H9 (cell line): ENCODE data around the gene SATB1. TPM values are rescaled to one million over a fixed set of nuclear protein-coding genes. Genes with fewer than 3 reads are reported as not detected.

ENCODE experiments used
- DNase-seq: peaks from one replicate; pipeline ENCODE4 v3.0.0-alpha.2; 2017
- H2AFZ ChIP-seq: one replicate; pipeline ENCODE4 v1.6.1; 2013; ENCODE audit warnings: mild to moderate bottlenecking, low read length, control low read depth, moderate library complexity
- H2AK5ac ChIP-seq: 2 replicates; pipeline ENCODE4 v1.6.1; 2013; ENCODE audit warnings: low read length, control low read depth, mixed read lengths; ENCODE audit not compliant: insufficient read length
- H2BK120ac ChIP-seq: one replicate; pipeline ENCODE4 v1.6.1; 2013; ENCODE audit warnings: low read depth, mild to moderate bottlenecking, low read length, control low read depth, inconsistent platforms; ENCODE audit not compliant: poor library complexity, severe bottlenecking
- H2BK12ac ChIP-seq: 2 replicates; pipeline ENCODE4 v1.6.1; 2013; ENCODE audit warnings: low read length, control low read depth, mixed read lengths, low read depth; ENCODE audit not compliant: insufficient read length
- H2BK15ac ChIP-seq: 2 replicates; pipeline ENCODE4 v1.6.1; 2013; ENCODE audit warnings: low read depth, low read length, control low read depth
- H2BK20ac ChIP-seq: one replicate; pipeline ENCODE4 v1.6.1; 2013; ENCODE audit warnings: low read depth, mild to moderate bottlenecking, low read length, control low read depth, inconsistent platforms; ENCODE audit not compliant: poor library complexity, severe bottlenecking
- H2BK5ac ChIP-seq: 2 replicates; pipeline ENCODE4 v1.6.1; 2013; ENCODE audit warnings: low read length, control low read depth, mixed read lengths; ENCODE audit not compliant: insufficient read length
- H3K14ac ChIP-seq: 2 replicates; pipeline ENCODE4 v1.6.1; 2013; ENCODE audit warnings: low read length, control low read depth; ENCODE audit not compliant: insufficient read depth
- H3K18ac ChIP-seq: 2 replicates; pipeline ENCODE4 v1.6.1; 2013; ENCODE audit warnings: low read depth, mild to moderate bottlenecking, mixed read lengths, low read length, control low read depth; ENCODE audit not compliant: insufficient read length
- H3K23ac ChIP-seq: 2 replicates; pipeline ENCODE4 v1.6.1; 2013; ENCODE audit warnings: low read length, control low read depth, mixed read lengths, low read depth; ENCODE audit not compliant: insufficient read length
- H3K23me2 ChIP-seq: 2 replicates; pipeline ENCODE4 v1.6.1; 2013; ENCODE audit warnings: low read depth, mild to moderate bottlenecking, mixed read lengths, low read length, control low read depth; ENCODE audit not compliant: insufficient read length, poor library complexity, severe bottlenecking
- H3K27ac ChIP-seq: 2 replicates; pipeline ENCODE4 v1.5.1; 2013; ENCODE audit warnings: low read length, control low read depth, mixed read lengths, low read depth; ENCODE audit not compliant: insufficient read length
- H3K27me3 ChIP-seq: 2 replicates; pipeline ENCODE4 v1.6.1; 2013; ENCODE audit warnings: low read length, control low read depth, inconsistent platforms; ENCODE audit not compliant: insufficient read depth
- H3K4ac ChIP-seq: 2 replicates; pipeline ENCODE4 v1.6.1; 2013; ENCODE audit warnings: low read depth, mild to moderate bottlenecking, control low read depth, inconsistent platforms, low read length, moderate library complexity
- H3K4me1 ChIP-seq: 2 replicates; pipeline ENCODE4 v1.6.1; 2013; ENCODE audit warnings: low read length, control low read depth, inconsistent platforms; ENCODE audit not compliant: insufficient read depth
- H3K4me2 ChIP-seq: 2 replicates; pipeline ENCODE4 v1.6.1; 2013; ENCODE audit warnings: low read length, control low read depth, mixed read lengths; ENCODE audit not compliant: insufficient read length, insufficient read depth
- H3K56ac ChIP-seq: 2 replicates; pipeline ENCODE4 v1.6.1; 2013; ENCODE audit warnings: low read depth, mild to moderate bottlenecking, mixed read lengths, low read length, control low read depth; ENCODE audit not compliant: insufficient read length
- H3K79me1 ChIP-seq: 2 replicates; pipeline ENCODE4 v1.6.1; 2013; ENCODE audit warnings: low read depth, mild to moderate bottlenecking, moderate library complexity, low read length, control low read depth, inconsistent platforms; ENCODE audit not compliant: insufficient read depth, poor library complexity, severe bottlenecking
- H3K79me2 ChIP-seq: 2 replicates; pipeline ENCODE4 v1.6.1; 2013; ENCODE audit warnings: low read length, control low read depth, inconsistent platforms; ENCODE audit not compliant: insufficient read depth
- H3K9ac ChIP-seq: 2 replicates; pipeline ENCODE4 v1.6.1; 2013; ENCODE audit warnings: low read length, control low read depth, mixed read lengths; ENCODE audit not compliant: insufficient read length; ENCODE audit errors: extremely low read depth
- H3K9me3 ChIP-seq: one replicate; pipeline ENCODE4 v1.6.1; 2013; ENCODE audit warnings: low read depth, low read length, inconsistent platforms; ENCODE audit not compliant: control insufficient read depth
- H3T11ph ChIP-seq: one replicate; pipeline ENCODE4 v1.6.1; 2013; ENCODE audit warnings: mild to moderate bottlenecking, low read length, control low read depth, inconsistent platforms
- H4K20me1 ChIP-seq: one replicate; pipeline ENCODE4 v1.6.1; 2013; ENCODE audit not compliant: control insufficient read depth, insufficient read length, insufficient read depth
- H4K5ac ChIP-seq: 2 replicates; pipeline ENCODE4 v1.6.1; 2013; ENCODE audit warnings: low read depth, mild to moderate bottlenecking, mixed read lengths, low read length, control low read depth; ENCODE audit not compliant: insufficient read length
- H4K8ac ChIP-seq: replicated peaks from 2 replicates; pipeline ENCODE4 v1.6.1; 2013; ENCODE audit warnings: low read length, control low read depth, mixed read lengths, low read depth; ENCODE audit not compliant: insufficient read length
- H4K91ac ChIP-seq: 2 replicates; pipeline ENCODE4 v1.6.1; 2013; ENCODE audit warnings: low read depth, mild to moderate bottlenecking, moderate library complexity, mixed read lengths, low read length, control low read depth; ENCODE audit not compliant: insufficient read length
- H3K27ac Mint-ChIP-seq, 3 experiments: 2 replicates in 2 of 3; 3 replicates in 1 of 3; pipeline ENCODE4 v1.8.0; 2020 to 2021; ENCODE audit warnings: mixed read lengths in 3 of 3, mild to moderate bottlenecking in 1 of 3, moderate library complexity in 1 of 3
- H3K27me3 Mint-ChIP-seq: 2 replicates; pipeline ENCODE4 v1.8.0; 2021; ENCODE audit warnings: low read depth, mild to moderate bottlenecking, moderate library complexity, mixed read lengths
- H3K36me3 Mint-ChIP-seq, 3 experiments: 2 replicates in 2 of 3; 3 replicates in 1 of 3; pipeline ENCODE4 v1.8.0; 2020 to 2021; ENCODE audit warnings: low read depth in 3 of 3, mixed read lengths in 3 of 3; ENCODE audit not compliant: insufficient read depth in 1 of 3
- H3K4me1 Mint-ChIP-seq, 2 experiments: 2 replicates each; pipeline ENCODE4 v1.8.0; 2020; ENCODE audit warnings: mixed read lengths in 2 of 2
- H3K4me3 Mint-ChIP-seq, 2 experiments: 2 replicates in 1 of 2; 3 replicates in 1 of 2; pipeline ENCODE4 v1.8.0; 2020 to 2021; ENCODE audit warnings: mild to moderate bottlenecking in 2 of 2, mixed read lengths in 2 of 2, moderate library complexity in 1 of 2
- H3K9me3 Mint-ChIP-seq, 2 experiments: 2 replicates in 1 of 2; 3 replicates in 1 of 2; pipeline ENCODE4 v1.8.0; 2020; ENCODE audit warnings: mild to moderate bottlenecking in 2 of 2, mixed read lengths in 2 of 2, moderate library complexity in 1 of 2
- CTCF ChIP-seq: fragments of 200-600 bp; sonication (generic); conservative IDR thresholded peaks from 3 replicates; pipeline ENCODE4 v1.8.0; 2021; ENCODE audit warnings: antibody characterized with exemption, mild to moderate bottlenecking
- total RNA-seq: library from RNA; stranded (reverse); gene quantifications from 2 replicates; pipeline ENCODE4 v1.2.1, GENCODE V29; 2021

SATB1 gene
- total RNA-seq, 1 experiment from 2014 or later, result 30.7 TPM

DNA sequence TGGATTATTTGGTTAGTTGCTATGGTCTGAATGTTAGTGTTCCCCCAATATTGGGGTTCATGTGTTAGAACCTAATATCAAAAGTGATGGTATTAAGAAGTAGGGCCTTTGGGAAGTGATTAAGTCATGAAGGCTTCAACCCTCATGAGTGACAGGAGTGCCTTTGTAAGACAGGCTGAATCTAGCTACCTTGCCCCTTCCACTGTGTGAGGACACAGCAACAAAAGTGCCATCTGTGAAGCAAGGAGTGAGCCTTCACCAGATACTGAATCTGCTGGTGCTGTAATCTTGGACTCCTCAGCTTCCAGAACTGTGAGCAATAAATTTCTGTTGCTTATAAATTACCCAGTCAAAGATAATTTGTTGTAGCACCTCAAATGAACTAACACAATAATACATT, 22.6 kb upstream of the SATB1 start:
- Histone ChIP-seq H2BK5ac (no peak overlapping the region), H4K91ac (no peak overlapping the region), H3K56ac (no peak overlapping the region), H3K4ac (no peak overlapping the region), H2BK15ac (no peak overlapping the region), H3K9me3 (peaks cover 8% of the 10 kb centered on the region), H2AFZ (no peak overlapping the region), H3K79me1 (no peaks in the 10 kb centered on the region), H3K27me3 (peaks cover 7% of the 10 kb centered on the region; the same call in 1 of the 2 replicates), H3K23ac (no peak overlapping the region), H4K20me1 (no peaks in the 10 kb centered on the region), H3K23me2 (peaks cover 19% of the 10 kb centered on the region), H3K4me2 (no peak overlapping the region), H3K18ac (no peak overlapping the region), H4K8ac (no peak overlapping the region), H2BK12ac (no peak overlapping the region), H3K79me2 (no peaks in the 10 kb centered on the region; the same call in 1 of the 2 replicates), H3K27ac (no peak overlapping the region), H3K9ac (no peak overlapping the region), H2BK20ac (no peak overlapping the region), H3K14ac (no peak overlapping the region), H4K5ac (no peak overlapping the region), H3T11ph (no peak overlapping the region), H2BK120ac (no peak overlapping the region), H2AK5ac (no peak overlapping the region), H3K4me1 (peaks cover 5% of the 10 kb centered on the region; the same call in 1 of the 2 replicates)
- no peak overlapping the region for H3K4me3 Mint-ChIP-seq
- no peak overlapping the region for H3K27ac Mint-ChIP-seq
- DNase-seq, result no peak
- peaks cover 4 to 10% of the 10 kb centered on the region in 2 experiments for H3K9me3 Mint-ChIP-seq
- TF ChIP-seq CTCF, result no peak
- H3K27me3 Mint-ChIP-seq, result peaks cover 29% of the 10 kb centered on the region
- peaks cover 27 to 41% of the 10 kb centered on the region in 2 experiments for H3K4me1 Mint-ChIP-seq
- H3K36me3 Mint-ChIP-seq, result peaks cover 14 to 31% (median 15%) of the 10 kb centered on the region in 3 experiments
